Measurements from ENCODE around the gene NRXN2.
"Not testable (repeated sequence)": the region's sequence is repeated elsewhere in the genome, so short reads cannot be mapped to it uniquely, and the experiment has no call there.

Gene NRXN2

DNA sequence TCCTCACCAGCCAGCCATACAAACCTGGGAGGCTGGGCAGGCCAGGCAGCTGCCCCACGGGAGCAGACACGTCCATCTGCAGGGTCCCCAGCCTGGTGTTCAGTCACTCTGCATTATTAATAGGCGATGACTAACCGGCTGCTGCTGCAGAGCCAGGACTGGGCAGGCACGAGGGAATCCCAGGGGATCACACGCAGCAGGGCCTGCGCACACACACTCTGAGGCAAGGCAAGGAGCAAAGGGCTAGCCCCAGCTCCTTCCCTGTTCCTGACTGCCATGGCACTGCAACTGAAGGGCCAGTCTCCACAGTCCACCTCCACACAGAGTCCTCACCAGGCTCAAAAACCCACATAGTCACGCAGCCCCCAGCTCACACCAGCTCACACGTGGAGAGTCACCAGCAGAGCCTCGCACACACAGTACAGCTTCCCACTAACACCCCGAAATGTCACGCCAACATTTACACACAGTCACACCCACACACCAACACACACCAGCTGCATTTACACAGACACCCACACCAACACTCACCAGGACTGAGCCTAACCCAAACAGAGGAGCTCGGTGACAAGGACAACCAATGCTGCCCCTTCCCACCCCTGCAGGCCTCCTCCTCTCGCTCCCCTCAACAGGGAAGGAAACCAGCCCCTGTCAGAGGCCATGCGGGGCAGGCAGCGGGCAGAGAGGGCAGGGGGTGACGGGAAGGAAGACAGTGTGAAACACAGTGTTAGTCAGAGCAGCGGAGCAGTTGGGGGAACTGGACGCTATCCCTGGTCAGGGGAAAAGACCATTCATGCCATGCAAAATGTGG, 47.3 kb downstream of the NRXN2 start:
- no peak for DNase-seq (ENCODE audit: low read depth in 3 of 3)

GRCh38 chr11:64674774-64675173, 48.2 kb downstream of the NRXN2 start:
- no peak for DNase-seq (ENCODE audit: low read depth in 3 of 3)

DNA sequence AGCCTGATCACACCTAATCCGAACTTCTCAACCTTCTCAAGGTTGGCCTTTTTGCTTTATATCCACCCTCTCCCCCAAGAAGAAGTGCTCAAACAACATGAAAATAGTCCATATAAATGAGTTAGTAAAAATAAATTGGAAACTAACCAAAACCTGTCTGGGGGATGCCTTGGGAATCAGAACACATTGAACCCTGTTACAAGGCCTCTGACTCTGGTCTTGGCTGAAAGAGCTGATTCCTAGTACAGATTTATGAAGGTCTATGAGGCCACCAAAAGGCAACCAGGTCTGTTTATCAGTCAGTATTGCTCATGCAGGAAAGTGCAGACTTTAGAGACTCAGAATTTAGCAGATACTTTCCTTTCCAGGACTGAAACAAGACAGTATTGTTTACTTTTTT, 49.7 kb downstream of the NRXN2 start:
- no peak for DNase-seq (ENCODE audit: low read depth in 3 of 3)

- no peak for DNase-seq (ENCODE audit: low read depth in 3 of 3)
Observed at GRCh38 chr11:64672875-64673274, 50.1 kb downstream of the NRXN2 start.

DNA sequence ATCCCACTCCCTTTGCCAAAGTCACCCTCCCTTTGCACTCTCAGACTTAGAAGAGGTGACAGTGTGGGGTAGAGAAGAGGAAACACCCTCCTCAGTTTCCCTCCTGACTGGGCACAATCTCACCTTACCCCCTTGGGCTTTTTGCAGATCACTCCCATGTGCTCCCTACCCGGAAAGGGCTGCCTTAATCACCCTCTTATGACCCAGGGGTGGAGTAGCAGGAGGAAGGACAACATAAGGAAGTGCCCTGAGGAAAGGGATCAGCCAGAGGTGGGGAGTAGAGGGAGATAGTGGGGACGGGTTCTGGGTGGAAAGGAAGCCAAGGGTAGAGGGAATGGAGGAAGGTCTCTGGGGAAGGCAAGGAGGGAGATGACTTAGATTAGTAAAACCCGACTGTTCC, 52.0 kb downstream of the NRXN2 start:
- no peak for DNase-seq (ENCODE audit: low read depth in 3 of 3)

GRCh38 chr11:64667154-64667745, 55.7 kb downstream of the NRXN2 start:
- no peak for DNase-seq (ENCODE audit: low read depth in 3 of 3)

DNA sequence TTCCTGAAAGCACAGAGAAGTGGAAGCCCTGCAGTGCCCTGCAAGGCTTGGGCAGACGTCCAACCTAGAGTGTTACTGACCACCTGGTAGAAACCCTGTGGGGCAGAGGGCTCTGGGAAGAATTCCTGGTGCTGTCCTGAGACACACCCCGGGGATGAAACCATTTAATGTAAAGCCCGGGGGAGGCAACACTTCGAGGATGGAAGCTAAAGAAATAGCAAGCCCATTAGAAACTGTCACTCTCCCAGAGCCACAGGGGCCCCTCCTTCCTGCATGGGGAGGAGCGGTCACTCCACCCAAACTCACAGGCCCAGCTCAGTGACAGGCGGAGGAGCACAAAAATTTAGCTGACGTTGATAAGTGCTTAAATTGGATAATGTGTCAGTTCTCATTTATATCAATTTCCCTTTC, 57.6 kb downstream of the NRXN2 start:
- DNase-seq (ENCODE audit: low read depth in 3 of 3) = no peak

GRCh38 chr11:64664236-64664870, 58.6 kb downstream of the NRXN2 start:
- not testable (repeated sequence) for DNase-seq (ENCODE audit: low read depth in 3 of 3)

DNA sequence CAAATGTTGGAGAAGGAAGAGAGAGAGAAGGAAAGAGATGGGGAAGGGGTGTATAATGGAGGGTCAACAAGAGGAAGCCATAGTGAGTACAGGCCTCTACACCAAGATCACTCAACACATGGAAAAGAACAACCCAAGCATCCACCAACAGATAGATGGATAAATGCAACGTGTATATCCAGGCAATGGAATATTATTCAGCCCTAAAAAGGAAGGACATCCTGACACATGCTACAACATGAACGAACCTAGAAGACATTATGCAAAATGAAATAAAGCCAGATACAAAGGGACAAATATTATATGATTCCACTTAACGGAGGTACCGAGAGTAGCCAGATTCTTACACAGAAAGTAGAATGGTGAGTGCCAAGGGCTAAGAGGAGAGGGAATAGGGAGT, 59.3 kb downstream of the NRXN2 start:
- no peak for DNase-seq (ENCODE audit: low read depth in 3 of 3)

- no peak for DNase-seq (ENCODE audit: low read depth in 3 of 3)
Observed at GRCh38 chr11:64661614-64662013, 61.4 kb downstream of the NRXN2 start.

DNA sequence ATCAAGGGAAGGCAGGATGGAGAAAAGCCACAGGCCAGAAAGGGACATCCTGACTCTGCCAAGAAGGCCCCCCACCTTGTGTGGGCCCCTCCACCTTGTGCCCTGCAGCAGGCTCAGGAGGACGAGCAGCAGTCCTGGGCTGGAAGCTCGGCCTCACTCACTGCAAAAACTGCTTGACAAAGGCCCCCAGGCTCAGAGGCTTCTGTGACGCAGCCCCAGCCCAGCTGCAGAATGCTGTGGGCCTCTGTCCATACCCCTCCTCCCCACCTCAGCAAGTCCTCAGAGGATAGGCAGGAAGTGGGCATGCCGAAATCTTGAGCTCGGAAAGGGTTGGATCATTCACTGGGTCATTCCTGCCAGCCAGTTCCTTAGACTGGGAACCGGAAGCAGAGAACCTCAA, 61.9 kb downstream of the NRXN2 start:
- DNase-seq (ENCODE audit: low read depth in 3 of 3) = no peak

GRCh38 chr11:64660706-64661105, 62.3 kb downstream of the NRXN2 start:
- no peak for DNase-seq (ENCODE audit: low read depth in 3 of 3)

GRCh38 chr11:64660205-64660604, 62.8 kb downstream of the NRXN2 start:
- DNase-seq (ENCODE audit: low read depth in 3 of 3) = no peak

- DNase-seq (ENCODE audit: low read depth in 3 of 3) = no peak
Observed at GRCh38 chr11:64659417-64660144, 63.4 kb downstream of the NRXN2 start.

- no peak for DNase-seq (ENCODE audit: low read depth in 3 of 3)
Observed at GRCh38 chr11:64658265-64658664, 64.7 kb downstream of the NRXN2 start.

DNA sequence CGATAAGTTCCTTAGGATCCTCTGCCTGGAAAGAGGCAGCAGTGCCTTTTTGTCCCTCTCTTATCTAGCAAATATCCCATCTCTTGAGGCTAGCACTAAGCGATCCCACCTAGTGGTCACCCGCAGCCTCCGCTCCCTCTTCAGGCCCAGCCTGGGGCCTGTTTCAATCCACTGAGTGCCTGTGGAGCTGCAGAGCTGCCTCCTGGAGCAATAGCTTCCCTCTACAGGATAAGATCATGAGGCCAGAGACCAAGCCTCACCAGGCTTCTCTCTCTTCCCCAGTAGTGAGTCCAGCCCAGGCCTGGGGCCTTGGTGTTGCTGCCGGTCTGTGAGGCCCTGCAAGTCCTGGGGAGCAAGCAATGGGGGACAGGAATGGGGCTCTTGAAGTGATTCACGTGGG, 66.1 kb downstream of the NRXN2 start:
- DNase-seq (ENCODE audit: low read depth in 3 of 3) = no peak

DNA sequence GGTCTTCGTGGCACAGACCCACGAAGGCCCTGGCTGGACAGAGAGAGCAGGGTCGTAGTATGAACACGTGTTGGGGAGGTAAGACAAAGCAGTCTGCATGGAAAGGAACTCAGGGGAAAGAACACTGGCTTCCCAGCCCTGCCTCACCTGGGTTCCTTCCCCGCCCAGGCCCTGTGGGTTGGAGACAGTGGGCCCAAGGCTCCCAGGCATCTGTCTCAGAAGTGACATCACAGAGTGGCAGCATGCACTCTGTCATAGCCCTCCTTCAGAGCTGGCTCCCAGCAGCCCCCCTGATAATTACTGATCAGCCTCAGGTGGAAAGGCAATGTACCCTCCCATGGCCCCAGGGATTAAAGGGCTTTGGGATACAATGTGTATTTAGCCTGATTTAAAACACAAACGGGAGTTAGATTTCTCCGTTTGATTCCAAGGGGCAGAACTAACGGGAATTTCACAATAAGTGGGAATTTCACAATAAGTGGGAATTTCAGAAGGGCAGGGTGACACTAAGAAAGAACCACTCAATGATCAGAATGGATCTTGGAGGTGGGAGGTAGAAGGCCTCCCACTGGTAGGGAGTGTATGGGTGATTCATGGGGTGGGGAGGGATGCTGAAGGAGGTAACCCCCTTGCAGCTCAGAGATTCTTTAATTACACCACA, 66.9 kb downstream of the NRXN2 start:
- no peak for DNase-seq (ENCODE audit: low read depth in 3 of 3)

DNA sequence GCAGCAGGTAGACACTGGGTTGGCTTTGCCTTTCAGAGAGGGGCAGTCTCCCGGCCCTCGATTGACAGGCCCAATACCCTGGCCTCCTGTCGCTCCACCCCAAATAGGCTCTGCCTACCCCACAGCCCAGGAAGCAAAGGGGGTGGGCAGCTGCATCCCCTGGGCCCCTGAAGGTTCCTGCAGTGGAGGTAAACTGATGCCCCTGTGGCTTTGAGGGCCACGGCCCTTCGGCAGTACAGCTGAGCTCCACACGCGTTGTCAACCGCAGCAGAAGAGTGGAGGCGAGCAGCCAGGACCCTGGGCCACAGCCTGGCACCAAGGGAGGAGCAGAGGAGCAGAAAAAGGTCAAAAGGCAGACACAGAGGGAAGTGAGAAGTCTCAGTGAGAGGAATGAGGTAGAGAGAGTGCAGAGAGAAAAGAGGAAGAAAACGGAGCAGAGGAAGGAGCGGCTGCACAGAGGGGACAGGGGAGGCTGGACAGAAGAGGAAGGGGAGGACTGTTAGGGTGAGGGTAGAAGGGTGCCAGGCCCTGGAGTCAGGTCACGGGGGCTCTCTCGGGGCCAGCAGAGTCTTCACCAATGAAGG, 67.9 kb downstream of the NRXN2 start:
- DNase-seq (ENCODE audit: low read depth in 3 of 3) = no peak

- no peak for DNase-seq (ENCODE audit: low read depth in 3 of 3)
Observed at GRCh38 chr11:64654439-64654838, 68.6 kb downstream of the NRXN2 start.

GRCh38 chr11:64653388-64653973, 69.5 kb downstream of the NRXN2 start:
- no peak for DNase-seq (ENCODE audit: low read depth in 3 of 3)
